C4-2B (cell line): ENCODE measurements around the gene SELPLG.

Experiments
- CTCF ChIP-seq: fragments of 450-650 bp; conservative IDR thresholded peaks from 2 replicates; pipeline ENCODE4 v1.5.1; 2017; ENCODE audit warnings: mild to moderate bottlenecking
- ZFX ChIP-seq: fragments of 450-650 bp; IDR thresholded peaks from 2 replicates; pipeline ENCODE4 v1.6.1; 2017

- peak; percentile 94 for TF ChIP-seq CTCF
- TF ChIP-seq ZFX, result no peak
Measured at GRCh38 chr12:108618079-108618952, 15.4 kb downstream of the SELPLG start.
